GM13976 (cell line): ENCODE results near the gene ASCC1.
A peak's percentile ranks its signal among the peaks of the same experiment; 100 is the strongest.

Experiments used
- DNase-seq: peaks from one replicate; pipeline ENCODE4 v3.0.0; 2012; ENCODE audit warnings: low spot score
- CTCF ChIP-seq: IDR thresholded peaks from 2 replicates; pipeline ENCODE4 v1.5.1; 2012; ENCODE audit warnings: borderline replicate concordance, mild to moderate bottlenecking; ENCODE audit not compliant: insufficient read depth; ENCODE audit errors: extremely low read depth, missing control alignments, control extremely low read depth
- in situ Hi-C: fragments of 300-500 bp; cut with MboI; formaldehyde crosslinking; loops from one replicate; pipeline ENCODE4 v1.12.0; 2022; ENCODE audit warnings: low sequenced_read_pairs, mixed read lengths, inconsistent platforms; ENCODE audit not compliant: unreplicated experiment

The ASCC1 gene

GRCh38 chr10:72086466-72087391, 129.3 kb downstream of the ASCC1 start:
- no peak for TF ChIP-seq CTCF
- DNase-seq = peak; percentile 69
- in situ Hi-C loops = no loop called here

GRCh38 chr10:72085864-72086465, 130.1 kb downstream of the ASCC1 start:
- DNase-seq = no peak
- TF ChIP-seq CTCF = no peak

GRCh38 chr10:72085166-72085565, 130.9 kb downstream of the ASCC1 start:
- TF ChIP-seq CTCF = no peak
- no peak for DNase-seq

More at GRCh38 chr10:72085864-72086465, 130.1 kb downstream of the ASCC1 start:
- in situ Hi-C loops = no loop called here

GRCh38 chr10:72083790-72084459, 132.2 kb downstream of the ASCC1 start:
- DNase-seq = no peak
- TF ChIP-seq CTCF = no peak
- in situ Hi-C loops = no loop called here

More at GRCh38 chr10:72085166-72085565, 130.9 kb downstream of the ASCC1 start:
- in situ Hi-C loops = no loop called here

GRCh38 chr10:72082856-72083789, 133.0 kb downstream of the ASCC1 start:
- in situ Hi-C loops = no loop called here
- no peak for TF ChIP-seq CTCF
- no peak for DNase-seq
